Breast epithelium (tissue), 4 donors: ENCODE data around the gene PHF21A. TPM values are rescaled to one million over a fixed set of nuclear protein-coding genes. Genes with fewer than 3 reads are reported as not detected.

Source experiments
- DNase-seq, 2 donors: peaks; one replicate each; pipeline ENCODE4 v3.0.0-alpha.2; 2019; ENCODE audit warnings: low spot score in 2 of 2
- H3K27ac ChIP-seq, 2 donors: fragments of 200-600 bp; sonication (generic) in 1 of 2; one replicate each; pipeline ENCODE4 v1.5.1; 2016 to 2019; ENCODE audit warnings: mild to moderate bottlenecking in 1 of 2
- H3K27me3 ChIP-seq, 2 donors: fragments of 200-600 bp; sonication (generic) in 1 of 2; one replicate each; pipeline versions ENCODE4 v1.5.1 to v1.6.0; 2017 to 2019; ENCODE audit warnings: control low read depth in 1 of 2, mild to moderate bottlenecking in 1 of 2
- H3K36me3 ChIP-seq: fragments of 200-600 bp; one replicate; pipeline ENCODE4 v1.5.1; 2019
- H3K4me1 ChIP-seq, 2 donors: fragments of 200-600 bp; sonication (generic); one replicate each; pipeline ENCODE4 v1.5.1; 2016 to 2019; ENCODE audit warnings: control low read depth in 1 of 2
- H3K4me3 ChIP-seq, 3 donors: fragments of 200-600 bp; sonication (generic); 1 replicate in 2 of 3; 2 replicates in 1 of 3; pipeline ENCODE4 v1.5.1; 2016 to 2019; ENCODE audit warnings: mild to moderate bottlenecking in 3 of 3, moderate library complexity in 2 of 3
- H3K9me3 ChIP-seq, 2 donors: fragments of 200-600 bp; sonication (generic) in 1 of 2; one replicate each; pipeline ENCODE4 v1.5.1; 2016 to 2019; ENCODE audit warnings: control low read depth in 1 of 2
- POLR2A ChIP-seq: fragments of 450-650 bp; IDR thresholded peaks from one replicate; pipeline ENCODE4 v1.6.1; 2016; ENCODE audit warnings: antibody characterized with exemption, mild to moderate bottlenecking, moderate library complexity
- POLR2AphosphoS5 ChIP-seq, 3 donors: sonication (generic); formaldehyde crosslinking; IDR thresholded peaks; one replicate each; pipeline ENCODE4 v1.6.1; 2017; ENCODE audit warnings: antibody characterized with exemption in 3 of 3
- intact Hi-C: fragments of 100-400 bp; cut with DNase I; formaldehyde crosslinking; loops from one replicate; pipeline ENCODE4 v1.15.1; 2023; ENCODE audit warnings: low total_unique reads
- total RNA-seq, 3 donors: library from RNA; depleted of rRNA; stranded (reverse); fragments of >200 nt; gene quantifications; one replicate each; pipeline ENCODE4 v1.1.0, GENCODE V29; 2016
- TF ChIP-seq, protein P1 (sequence below), 3 donors: fragments of 450-650 bp; IDR thresholded peaks; one replicate each; pipeline ENCODE4 v1.5.1; 2016 to 2017; ENCODE audit warnings: antibody characterized with exemption in 3 of 3, mild to moderate bottlenecking in 3 of 3, moderate library complexity in 3 of 3

Gene PHF21A
- total RNA-seq, 3 donors from 2014 or later, result 23.4 to 70.8 (median 42.7) TPM

GRCh38 chr11:45974806-45975205, 146.4 kb downstream of the PHF21A start:
- Histone ChIP-seq H3K4me1 (no peaks in the 10 kb centered on the region), H3K4me3 (no peak overlapping the region), H3K27me3 (no peaks in the 10 kb centered on the region), H3K36me3 (peaks cover 6% of the 10 kb centered on the region), H3K9me3 (no peaks in the 10 kb centered on the region), H3K27ac (no peak overlapping the region)
- no peak for TF ChIP-seq POLR2AphosphoS5 (IDR thresholded peaks at IDR 0.05)
- TF ChIP-seq POLR2A, result no peak
- TF ChIP-seq, protein P1, sequence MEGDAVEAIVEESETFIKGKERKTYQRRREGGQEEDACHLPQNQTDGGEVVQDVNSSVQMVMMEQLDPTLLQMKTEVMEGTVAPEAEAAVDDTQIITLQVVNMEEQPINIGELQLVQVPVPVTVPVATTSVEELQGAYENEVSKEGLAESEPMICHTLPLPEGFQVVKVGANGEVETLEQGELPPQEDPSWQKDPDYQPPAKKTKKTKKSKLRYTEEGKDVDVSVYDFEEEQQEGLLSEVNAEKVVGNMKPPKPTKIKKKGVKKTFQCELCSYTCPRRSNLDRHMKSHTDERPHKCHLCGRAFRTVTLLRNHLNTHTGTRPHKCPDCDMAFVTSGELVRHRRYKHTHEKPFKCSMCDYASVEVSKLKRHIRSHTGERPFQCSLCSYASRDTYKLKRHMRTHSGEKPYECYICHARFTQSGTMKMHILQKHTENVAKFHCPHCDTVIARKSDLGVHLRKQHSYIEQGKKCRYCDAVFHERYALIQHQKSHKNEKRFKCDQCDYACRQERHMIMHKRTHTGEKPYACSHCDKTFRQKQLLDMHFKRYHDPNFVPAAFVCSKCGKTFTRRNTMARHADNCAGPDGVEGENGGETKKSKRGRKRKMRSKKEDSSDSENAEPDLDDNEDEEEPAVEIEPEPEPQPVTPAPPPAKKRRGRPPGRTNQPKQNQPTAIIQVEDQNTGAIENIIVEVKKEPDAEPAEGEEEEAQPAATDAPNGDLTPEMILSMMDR (IDR thresholded peaks at IDR 0.05), result no peak
- intact Hi-C loops, result no loop called here
- DNase-seq, result no peak

GRCh38 chr11:45973601-45974000, 147.7 kb downstream of the PHF21A start:
- TF ChIP-seq, protein P1 (IDR thresholded peaks at IDR 0.05), result no peak
- TF ChIP-seq POLR2AphosphoS5 (IDR thresholded peaks at IDR 0.05) (no peak), POLR2A (no peak)
- H3K4me1 ChIP-seq, result no peaks in the 10 kb centered on the region
- no peaks in the 10 kb centered on the region for H3K27me3 ChIP-seq
- peaks cover 6% of the 10 kb centered on the region for H3K36me3 ChIP-seq
- no peak overlapping the region for H3K4me3 ChIP-seq
- H3K9me3 ChIP-seq, result no peaks in the 10 kb centered on the region
- no peak for DNase-seq
- no peak overlapping the region for H3K27ac ChIP-seq
- intact Hi-C loops, result no loop called here

DNA sequence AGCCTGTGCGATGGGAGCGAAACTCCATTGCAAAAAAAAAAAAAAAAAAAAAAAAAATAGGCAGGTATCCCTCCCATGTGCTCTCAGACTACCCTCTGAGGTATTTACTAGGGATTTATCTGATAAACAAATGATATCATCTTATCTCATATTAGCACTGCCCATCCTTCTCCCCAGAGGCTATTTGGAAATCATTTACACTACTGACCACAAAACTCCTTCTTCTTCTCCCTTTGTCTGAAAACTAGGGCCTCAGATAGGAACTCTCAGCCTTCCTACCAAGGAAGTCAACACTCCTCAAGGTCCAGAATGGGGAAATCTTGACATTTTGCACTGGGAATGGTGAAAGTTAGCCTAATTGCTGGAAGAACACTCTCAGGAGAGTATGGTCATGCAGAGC, 152.4 kb downstream of the PHF21A start:
- no peaks in the 10 kb centered on the region for H3K27me3 ChIP-seq
- peaks cover 6% of the 10 kb centered on the region for H3K36me3 ChIP-seq
- TF ChIP-seq, protein P1 (IDR thresholded peaks at IDR 0.05), result no peak
- TF ChIP-seq POLR2A (no peak), POLR2AphosphoS5 (IDR thresholded peaks at IDR 0.05) (no peak)
- H3K4me1 ChIP-seq, result no peaks in the 10 kb centered on the region
- no peak overlapping the region for H3K4me3 ChIP-seq
- no peak overlapping the region for H3K27ac ChIP-seq
- no peaks in the 10 kb centered on the region for H3K9me3 ChIP-seq
- no peak for DNase-seq
- intact Hi-C loops, result no loop called here

GRCh38 chr11:45967506-45967905, 153.7 kb downstream of the PHF21A start:
- no peaks in the 10 kb centered on the region for H3K9me3 ChIP-seq
- intact Hi-C loops, result no loop called here
- no peak for DNase-seq
- H3K36me3 ChIP-seq, result peaks cover 6% of the 10 kb centered on the region
- no peaks in the 10 kb centered on the region for H3K27me3 ChIP-seq
- no peaks in the 10 kb centered on the region for H3K4me1 ChIP-seq
- H3K27ac ChIP-seq, result no peak overlapping the region
- no peak overlapping the region for H3K4me3 ChIP-seq
- TF ChIP-seq POLR2A (no peak), POLR2AphosphoS5 (IDR thresholded peaks at IDR 0.05) (no peak)
- TF ChIP-seq, protein P1 (IDR thresholded peaks at IDR 0.05), result no peak

DNA sequence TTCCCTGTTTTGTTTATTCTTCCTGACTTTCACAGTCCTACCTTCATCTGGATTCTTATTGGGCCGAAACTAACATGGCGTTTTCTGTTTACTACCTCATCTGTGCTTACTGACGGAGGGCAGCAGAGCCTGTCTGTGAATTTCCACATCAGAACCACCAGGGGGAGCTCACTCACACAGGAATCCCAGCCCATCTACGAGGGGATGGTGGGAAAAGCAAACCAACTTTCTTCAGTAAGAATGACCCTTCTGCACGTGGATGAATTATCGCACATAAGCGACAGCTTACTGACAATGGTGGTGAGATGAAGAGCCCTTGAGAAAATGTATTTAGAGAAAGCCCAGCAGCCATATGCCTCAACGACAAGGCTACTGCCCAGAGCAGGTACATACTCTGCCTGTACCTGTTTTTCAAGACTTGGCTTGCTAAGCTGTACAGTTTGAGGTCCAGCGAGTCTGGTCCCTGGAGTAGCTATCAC, 156.3 kb downstream of the PHF21A start:
- Histone ChIP-seq H3K4me3 (no peak overlapping the region), H3K27me3 (no peaks in the 10 kb centered on the region), H3K9me3 (no peaks in the 10 kb centered on the region), H3K4me1 (no peaks in the 10 kb centered on the region), H3K36me3 (no peaks in the 10 kb centered on the region), H3K27ac (peak overlapping the region; percentile 27 to 56)
- intact Hi-C loops, result no loop called here
- TF ChIP-seq POLR2A (no peak), POLR2AphosphoS5 (IDR thresholded peaks at IDR 0.05) (peak in 1 of 3 donors; percentile 41)
- TF ChIP-seq, protein P1 (IDR thresholded peaks at IDR 0.05), result peak; percentile 82 to 91 (median 87)
- DNase-seq, result peak; percentile 56 to 57
